BLaER1 (cell line): ENCODE results near the gene HOXD11.

Experiments
- H3K27ac ChIP-seq: shearing (Covaris generic); formaldehyde crosslinking; 2 replicates; pipeline ENCODE4 v1.8.1; 2022
- H3K27me3 ChIP-seq: shearing (Covaris generic); formaldehyde crosslinking; 2 replicates; pipeline ENCODE4 v1.8.1; 2022
- H3K36me3 ChIP-seq: shearing (Covaris generic); formaldehyde crosslinking; 2 replicates; pipeline ENCODE4 v1.8.1; 2022
- H3K4me1 ChIP-seq: shearing (Covaris generic); formaldehyde crosslinking; 2 replicates; pipeline ENCODE4 v1.8.1; 2022
- H3K4me2 ChIP-seq: shearing (Covaris generic); formaldehyde crosslinking; 2 replicates; pipeline ENCODE4 v1.8.1; 2022
- H3K4me3 ChIP-seq: shearing (Covaris generic); formaldehyde crosslinking; 2 replicates; pipeline ENCODE4 v1.8.1; 2022
- H3K9ac ChIP-seq: shearing (Covaris generic); formaldehyde crosslinking; 2 replicates; pipeline ENCODE4 v1.8.1; 2022
- H3K9me3 ChIP-seq: shearing (Covaris generic); formaldehyde crosslinking; 2 replicates; pipeline ENCODE4 v1.8.1; 2022
- H4K20me1 ChIP-seq: shearing (Covaris generic); formaldehyde crosslinking; 2 replicates; pipeline ENCODE4 v1.8.1; 2022
- Cebpa-rat ChIP-seq: shearing (Covaris generic); IDR thresholded peaks from 2 replicates; pipeline ENCODE4 v1.8.1; 2022

The HOXD11 gene

DNA sequence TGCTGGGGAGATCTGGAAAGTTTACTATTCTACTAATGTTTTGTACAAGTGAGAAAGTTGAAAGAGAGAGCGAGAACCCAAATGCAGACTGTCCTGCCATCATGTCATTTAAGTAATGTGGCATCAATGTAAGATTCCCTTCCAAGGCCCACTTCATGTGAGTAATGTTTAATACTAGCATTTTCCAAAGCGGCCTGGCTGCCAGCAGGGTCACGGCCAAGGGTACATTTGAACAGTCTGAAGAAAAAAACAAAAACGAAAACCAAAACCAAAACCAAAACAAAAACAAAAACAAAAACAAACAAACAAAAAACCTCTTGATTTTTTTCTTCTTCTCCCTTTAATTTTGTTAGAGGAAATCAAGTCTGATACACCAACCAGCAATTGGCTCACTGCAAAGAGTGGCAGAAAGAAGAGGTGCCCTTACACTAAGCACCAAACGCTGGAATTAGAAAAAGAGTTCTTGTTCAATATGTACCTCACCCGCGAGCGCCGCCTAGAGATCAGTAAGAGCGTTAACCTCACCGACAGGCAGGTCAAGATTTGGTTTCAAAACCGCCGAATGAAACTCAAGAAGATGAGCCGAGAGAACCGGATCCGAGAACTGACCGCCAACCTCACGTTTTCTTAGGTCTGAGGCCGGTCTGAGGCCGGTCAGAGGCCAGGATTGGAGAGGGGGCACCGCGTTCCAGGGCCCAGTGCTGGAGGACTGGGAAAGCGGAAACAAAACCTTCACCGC, 11.7 kb downstream of the HOXD11 start:
- no peak overlapping the region for H3K27ac ChIP-seq
- no peak overlapping the region for H3K9ac ChIP-seq
- no peak overlapping the region for H3K4me3 ChIP-seq

GRCh38 chr2:176120364-176121189, 13.5 kb downstream of the HOXD11 start:
- Histone ChIP-seq H3K4me2 (no peak overlapping the region), H3K9me3 (peaks cover 67% of the 10 kb centered on the region), H3K4me1 (no peaks in the 10 kb centered on the region), H3K4me3 (no peak overlapping the region), H3K27me3 (peaks cover 100% of the 10 kb centered on the region), H3K27ac (no peak overlapping the region), H3K36me3 (no peaks in the 10 kb centered on the region), H4K20me1 (peaks cover 96% of the 10 kb centered on the region), H3K9ac (no peak overlapping the region)
- TF ChIP-seq Cebpa-rat, result no peak

More for the DNA sequence above, 11.7 kb downstream of the HOXD11 start:
- Histone ChIP-seq H4K20me1 (peaks cover 93% of the 10 kb centered on the region), H3K4me1 (no peaks in the 10 kb centered on the region), H3K9me3 (peaks cover 78% of the 10 kb centered on the region), H3K4me2 (no peak overlapping the region), H3K36me3 (no peaks in the 10 kb centered on the region), H3K27me3 (peaks cover 100% of the 10 kb centered on the region)
- TF ChIP-seq Cebpa-rat, result no peak

DNA sequence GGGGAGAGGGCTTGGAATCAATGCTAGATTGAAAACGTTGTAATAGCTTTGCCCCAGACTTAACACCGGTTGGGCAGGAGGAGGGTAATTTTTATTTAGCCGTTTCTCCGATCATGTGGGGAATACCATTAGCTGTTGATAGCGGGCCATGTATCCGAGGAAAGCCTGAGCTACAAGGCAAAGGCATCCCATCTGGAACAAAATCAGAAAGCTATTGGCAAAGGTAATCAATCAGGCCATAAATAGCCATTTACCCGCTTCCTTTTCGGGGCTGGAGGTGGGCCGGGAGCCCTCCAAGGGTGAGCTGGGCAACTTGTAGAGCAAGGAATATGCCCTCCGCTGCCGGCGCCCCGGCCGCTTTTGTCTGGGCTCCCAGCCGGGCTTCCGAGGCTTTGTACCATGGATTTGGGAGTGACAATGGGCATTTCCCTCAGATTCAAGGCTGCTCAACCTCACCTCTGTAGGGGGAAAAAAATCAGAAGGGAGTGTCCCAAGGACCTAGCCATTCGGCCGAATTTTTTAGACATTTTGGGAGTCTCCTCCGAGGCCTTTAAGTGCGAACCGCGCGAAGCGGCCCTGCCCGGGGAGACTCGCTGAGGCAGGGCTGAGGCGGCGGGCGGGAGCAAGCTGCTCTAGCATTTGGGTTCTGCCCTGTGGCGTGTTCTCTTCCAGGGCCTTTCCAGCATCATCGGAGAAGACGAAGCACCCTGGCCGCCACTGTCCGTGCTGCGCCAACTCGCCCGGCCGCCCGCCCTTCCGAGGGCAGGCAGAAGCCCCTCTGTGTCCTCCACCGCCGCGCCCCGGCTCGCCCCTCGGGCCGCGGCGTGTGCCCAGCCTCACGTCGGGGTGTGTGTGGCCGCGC, 14.3 kb downstream of the HOXD11 start:
- peaks cover 59% of the 10 kb centered on the region for H3K9me3 ChIP-seq
- H3K27me3 ChIP-seq, result peaks cover 100% of the 10 kb centered on the region
- no peaks in the 10 kb centered on the region for H3K36me3 ChIP-seq
- no peak for TF ChIP-seq Cebpa-rat
- H3K9ac ChIP-seq, result no peak overlapping the region
- H3K27ac ChIP-seq, result no peak overlapping the region
- no peaks in the 10 kb centered on the region for H3K4me1 ChIP-seq
- H3K4me3 ChIP-seq, result no peak overlapping the region; the same call in 1 of the 2 replicates
- peaks cover 96% of the 10 kb centered on the region for H4K20me1 ChIP-seq
- no peak overlapping the region for H3K4me2 ChIP-seq

- H3K27ac ChIP-seq, result no peak overlapping the region
- no peak overlapping the region for H3K9ac ChIP-seq
- no peak for TF ChIP-seq Cebpa-rat
- H3K27me3 ChIP-seq, result peaks cover 100% of the 10 kb centered on the region
- H3K4me1 ChIP-seq, result no peaks in the 10 kb centered on the region
- peaks cover 96% of the 10 kb centered on the region for H4K20me1 ChIP-seq
- H3K4me2 ChIP-seq, result no peak overlapping the region
- H3K36me3 ChIP-seq, result no peaks in the 10 kb centered on the region
- peak overlapping the region; percentile 33; the same call in 1 of the 2 replicates for H3K4me3 ChIP-seq
- peaks cover 52% of the 10 kb centered on the region for H3K9me3 ChIP-seq
Observed at GRCh38 chr2:176122052-176122682, 15.1 kb downstream of the HOXD11 start.

GRCh38 chr2:176122683-176123410, 15.8 kb downstream of the HOXD11 start, which contains the start of gene HOXD9:
Gene HOXD9 (plus strand): TSS chr2:176122719. CDS start chr2:176122769, 50 bp downstream.
- H3K27ac ChIP-seq, result no peak within 1 kb of the TSS
- H3K27me3 ChIP-seq, result peaks cover 100% of the 10 kb centered on the region
- peaks cover 45% of the 10 kb centered on the region for H3K9me3 ChIP-seq
- no peaks in the 10 kb centered on the region for H3K4me1 ChIP-seq
- peak within 1 kb of the TSS; percentile 33; the same call in 1 of the 2 replicates for H3K4me3 ChIP-seq
- H4K20me1 ChIP-seq, result peaks cover 96% of the 10 kb centered on the region
- no peaks in the 10 kb centered on the region for H3K36me3 ChIP-seq
- H3K9ac ChIP-seq, result no peak within 1 kb of the TSS
- TF ChIP-seq Cebpa-rat, result no peak
- H3K4me2 ChIP-seq, result no peak within 1 kb of the TSS

DNA sequence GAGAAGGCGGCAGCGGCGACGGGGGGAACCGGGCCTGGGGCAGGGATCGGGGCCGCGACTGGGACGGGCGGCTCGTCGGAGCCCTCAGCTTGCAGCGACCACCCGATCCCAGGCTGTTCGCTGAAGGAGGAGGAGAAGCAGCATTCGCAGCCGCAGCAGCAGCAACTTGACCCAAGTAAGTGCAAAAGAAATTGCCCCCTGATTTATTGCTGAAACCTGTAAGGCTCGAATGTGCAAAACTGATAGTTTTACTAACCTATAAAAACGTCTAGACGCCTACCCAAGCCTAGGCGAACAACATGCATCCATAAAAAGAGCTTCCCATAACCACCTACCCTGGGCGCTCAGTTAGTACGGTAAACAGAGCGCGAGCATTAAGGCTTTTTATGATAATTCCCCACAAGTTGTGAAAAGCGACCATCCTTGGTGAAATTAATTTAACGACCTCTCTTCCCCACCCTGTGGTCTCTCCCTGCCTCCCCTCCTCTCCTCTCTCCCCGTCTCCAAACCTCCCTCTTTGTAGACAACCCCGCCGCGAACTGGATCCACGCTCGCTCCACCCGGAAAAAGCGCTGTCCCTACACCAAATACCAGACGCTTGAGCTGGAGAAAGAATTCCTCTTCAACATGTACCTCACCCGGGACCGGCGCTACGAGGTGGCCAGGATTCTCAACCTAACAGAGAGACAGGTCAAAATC, 16.5 kb downstream of the HOXD11 start:
- Histone ChIP-seq H3K27me3 (peaks cover 100% of the 10 kb centered on the region), H3K9ac (no peak overlapping the region), H3K27ac (no peak overlapping the region), H4K20me1 (peaks cover 96% of the 10 kb centered on the region), H3K4me1 (peaks cover 5% of the 10 kb centered on the region), H3K4me3 (peak overlapping the region; percentile 33; the same call in 1 of the 2 replicates), H3K4me2 (no peak overlapping the region), H3K36me3 (no peaks in the 10 kb centered on the region), H3K9me3 (peaks cover 38% of the 10 kb centered on the region)
- TF ChIP-seq Cebpa-rat, result no peak

DNA sequence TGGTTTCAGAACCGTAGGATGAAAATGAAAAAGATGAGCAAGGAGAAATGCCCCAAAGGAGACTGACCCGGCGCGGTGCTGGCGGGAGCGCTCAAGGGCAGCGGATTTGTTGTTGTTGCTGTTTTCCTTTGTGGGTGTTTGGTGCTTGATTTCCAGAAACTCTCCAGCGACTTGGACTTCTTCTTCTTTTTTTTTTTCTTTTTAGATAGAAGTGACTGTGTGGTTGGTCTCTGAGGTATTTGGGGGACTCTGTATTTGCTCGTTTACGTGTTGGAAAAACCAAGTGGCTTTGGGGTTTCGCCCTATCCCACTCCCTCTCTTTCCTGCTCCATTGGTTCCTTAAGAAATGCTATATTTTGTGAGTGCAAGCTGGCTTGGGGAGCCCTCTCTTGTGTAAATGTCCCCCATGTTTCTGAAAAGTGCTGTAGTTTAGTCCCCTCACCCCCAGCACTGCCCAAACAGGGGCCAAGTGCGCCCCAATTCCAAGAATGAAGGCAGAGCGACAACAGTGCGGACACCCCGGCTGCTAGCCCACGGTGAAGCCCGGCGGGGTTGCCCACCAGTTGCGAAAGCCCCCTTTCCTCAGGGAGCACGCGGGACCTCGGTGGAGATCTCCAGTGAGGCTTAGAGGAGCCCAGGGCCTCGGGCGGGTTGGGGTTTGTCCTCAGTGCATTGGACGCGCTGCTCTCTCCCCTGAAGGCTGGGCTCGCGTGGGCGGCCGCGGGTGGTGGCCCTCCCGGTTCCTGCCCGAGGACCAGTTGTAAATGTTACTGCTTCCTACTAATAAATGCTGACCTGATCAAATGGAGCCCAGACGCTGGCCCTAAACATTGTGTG, 17.2 kb downstream of the HOXD11 start:
- no peak overlapping the region for H3K4me3 ChIP-seq
- H4K20me1 ChIP-seq, result peaks cover 98% of the 10 kb centered on the region
- peaks cover 43% of the 10 kb centered on the region for H3K9me3 ChIP-seq
- H3K27ac ChIP-seq, result no peak overlapping the region
- H3K4me1 ChIP-seq, result peaks cover 12% of the 10 kb centered on the region
- H3K27me3 ChIP-seq, result peaks cover 100% of the 10 kb centered on the region
- H3K9ac ChIP-seq, result no peak overlapping the region
- no peaks in the 10 kb centered on the region for H3K36me3 ChIP-seq
- H3K4me2 ChIP-seq, result no peak overlapping the region
- TF ChIP-seq Cebpa-rat, result no peak
